ENCODE results near the gene WNK2. TPM values are rescaled to one million over a fixed set of nuclear protein-coding genes. Genes with fewer than 3 reads are reported as not detected.

Gene WNK2
- total RNA-seq, 1 donor from 2014 or later, result 6.2 TPM

DNA sequence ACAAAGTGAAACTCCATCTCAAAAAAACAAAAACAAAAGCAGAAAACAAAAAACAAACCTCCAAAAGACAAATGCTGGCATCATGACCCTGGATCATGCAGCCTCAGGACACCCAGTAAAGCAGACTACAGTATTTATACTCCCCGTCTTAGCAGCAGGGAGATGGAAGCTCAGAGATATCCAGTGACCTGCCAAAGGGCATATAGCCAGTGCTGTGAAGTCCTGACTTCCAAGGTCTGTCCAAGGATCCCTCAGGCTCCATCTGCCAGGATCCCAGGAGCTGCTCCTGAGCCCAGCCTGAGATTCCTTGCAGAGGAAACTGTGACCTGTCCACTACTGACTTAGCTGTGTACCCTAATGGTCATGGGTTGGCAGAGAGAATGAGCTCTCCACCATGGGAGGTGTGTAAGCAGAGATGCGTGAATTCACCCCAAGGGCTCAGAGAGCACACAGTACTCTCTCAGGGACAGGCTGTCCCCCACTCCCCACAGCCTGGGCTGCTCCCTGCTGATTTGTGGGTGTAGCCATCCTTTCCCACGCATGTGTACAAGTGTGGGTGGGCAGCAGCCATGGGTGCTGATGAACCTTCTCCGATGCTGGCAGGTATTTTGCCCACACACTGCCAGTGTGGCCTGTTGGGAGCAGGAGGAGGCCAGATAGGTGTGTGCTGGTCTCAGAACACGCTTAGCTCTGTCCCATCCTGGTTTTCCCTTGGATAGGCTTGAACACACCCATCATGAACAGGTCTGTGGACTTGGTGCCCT, 2.1 kb upstream of the WNK2 start:
- Histone ChIP-seq H3K4me2 (no peak overlapping the region), H3K4me3 (no peak overlapping the region), H3K27me3 (peaks cover 53% of the 10 kb centered on the region), H3K36me3 (no peaks in the 10 kb centered on the region), H3K9me3 (ENCODE audit: low read depth) (no peaks in the 10 kb centered on the region), H3F3A (ENCODE audit: low read depth) (no peaks in the 10 kb centered on the region), H3K4me1 (peaks cover 11% of the 10 kb centered on the region), H4K20me1 (ENCODE audit: low read depth) (peaks cover 17% of the 10 kb centered on the region), H2AFZ (replicated peaks) (no peak overlapping the region), H3K9ac (no peak overlapping the region), H3K79me2 (ENCODE audit: low read depth) (no peaks in the 10 kb centered on the region), H3K27ac (no peak overlapping the region)
- TF ChIP-seq EZH2phosphoT487 (IDR thresholded peaks at IDR 0.05) (no peak), EZH2 (IDR thresholded peaks at IDR 0.05) (no peak)
- TF ChIP-seq, protein P1, sequence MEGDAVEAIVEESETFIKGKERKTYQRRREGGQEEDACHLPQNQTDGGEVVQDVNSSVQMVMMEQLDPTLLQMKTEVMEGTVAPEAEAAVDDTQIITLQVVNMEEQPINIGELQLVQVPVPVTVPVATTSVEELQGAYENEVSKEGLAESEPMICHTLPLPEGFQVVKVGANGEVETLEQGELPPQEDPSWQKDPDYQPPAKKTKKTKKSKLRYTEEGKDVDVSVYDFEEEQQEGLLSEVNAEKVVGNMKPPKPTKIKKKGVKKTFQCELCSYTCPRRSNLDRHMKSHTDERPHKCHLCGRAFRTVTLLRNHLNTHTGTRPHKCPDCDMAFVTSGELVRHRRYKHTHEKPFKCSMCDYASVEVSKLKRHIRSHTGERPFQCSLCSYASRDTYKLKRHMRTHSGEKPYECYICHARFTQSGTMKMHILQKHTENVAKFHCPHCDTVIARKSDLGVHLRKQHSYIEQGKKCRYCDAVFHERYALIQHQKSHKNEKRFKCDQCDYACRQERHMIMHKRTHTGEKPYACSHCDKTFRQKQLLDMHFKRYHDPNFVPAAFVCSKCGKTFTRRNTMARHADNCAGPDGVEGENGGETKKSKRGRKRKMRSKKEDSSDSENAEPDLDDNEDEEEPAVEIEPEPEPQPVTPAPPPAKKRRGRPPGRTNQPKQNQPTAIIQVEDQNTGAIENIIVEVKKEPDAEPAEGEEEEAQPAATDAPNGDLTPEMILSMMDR (IDR thresholded peaks at IDR 0.05), result no peak
- Mint-ChIP-seq H3K36me3 (no peaks in the 10 kb centered on the region), H3K27me3 (ENCODE audit: insufficient read depth, low read depth) (peaks cover 16% of the 10 kb centered on the region), H3K27ac (no peak overlapping the region), H3K9me3 (peaks cover 4% of the 10 kb centered on the region), H3K4me3 (no peak overlapping the region), H3K4me1 (peaks cover 19% of the 10 kb centered on the region)
- DNase-seq (ENCODE audit: low spot score), result no peak

DNA sequence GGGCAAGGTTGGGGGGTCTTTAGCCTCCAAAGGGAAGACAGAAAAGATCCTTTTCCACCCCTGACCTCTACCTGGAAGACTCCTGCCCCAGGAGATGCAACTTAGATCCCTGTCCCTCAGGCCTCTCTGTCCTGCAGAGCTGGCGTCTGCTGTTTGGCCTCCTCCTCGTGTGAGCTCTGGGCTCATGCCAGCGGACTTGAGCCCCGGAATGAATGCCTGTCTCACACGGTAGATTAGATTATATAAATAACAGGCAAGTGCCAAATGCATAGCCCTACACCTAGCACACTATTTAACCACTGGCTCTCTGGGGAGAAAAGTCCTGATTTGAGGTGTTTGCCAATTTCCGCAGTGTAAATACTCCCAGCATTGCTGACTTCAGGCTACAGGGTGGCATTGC, 1.4 kb upstream of the WNK2 start:
- Mint-ChIP-seq H3K36me3 (peaks cover 4% of the 10 kb centered on the region), H3K4me3 (peak overlapping the region; percentile 87), H3K4me1 (peaks cover 27% of the 10 kb centered on the region), H3K9me3 (peaks cover 4% of the 10 kb centered on the region), H3K27me3 (ENCODE audit: insufficient read depth, low read depth) (peaks cover 16% of the 10 kb centered on the region), H3K27ac (no peak overlapping the region)
- no peaks in the 10 kb centered on the region for H3F3A ChIP-seq (ENCODE audit: low read depth)
- no peak overlapping the region for H3K4me3 ChIP-seq
- H3K9ac ChIP-seq, result no peak overlapping the region
- H3K4me2 ChIP-seq, result no peak overlapping the region
- no peak overlapping the region for H3K27ac ChIP-seq
- no peaks in the 10 kb centered on the region for H3K36me3 ChIP-seq
- peaks cover 25% of the 10 kb centered on the region for H4K20me1 ChIP-seq (ENCODE audit: low read depth)
- H3K79me2 ChIP-seq (ENCODE audit: low read depth), result no peaks in the 10 kb centered on the region
- peaks cover 12% of the 10 kb centered on the region for H3K4me1 ChIP-seq
- no peaks in the 10 kb centered on the region for H3K9me3 ChIP-seq (ENCODE audit: low read depth)
- no peak for DNase-seq (ENCODE audit: low spot score)
- H3K27me3 ChIP-seq, result peaks cover 53% of the 10 kb centered on the region
- TF ChIP-seq, protein P1 (IDR thresholded peaks at IDR 0.05), result no peak
- TF ChIP-seq EZH2phosphoT487 (IDR thresholded peaks at IDR 0.05), result no peak
- TF ChIP-seq EZH2 (IDR thresholded peaks at IDR 0.05), result no peak
- H2AFZ ChIP-seq (replicated peaks), result no peak overlapping the region

DNA sequence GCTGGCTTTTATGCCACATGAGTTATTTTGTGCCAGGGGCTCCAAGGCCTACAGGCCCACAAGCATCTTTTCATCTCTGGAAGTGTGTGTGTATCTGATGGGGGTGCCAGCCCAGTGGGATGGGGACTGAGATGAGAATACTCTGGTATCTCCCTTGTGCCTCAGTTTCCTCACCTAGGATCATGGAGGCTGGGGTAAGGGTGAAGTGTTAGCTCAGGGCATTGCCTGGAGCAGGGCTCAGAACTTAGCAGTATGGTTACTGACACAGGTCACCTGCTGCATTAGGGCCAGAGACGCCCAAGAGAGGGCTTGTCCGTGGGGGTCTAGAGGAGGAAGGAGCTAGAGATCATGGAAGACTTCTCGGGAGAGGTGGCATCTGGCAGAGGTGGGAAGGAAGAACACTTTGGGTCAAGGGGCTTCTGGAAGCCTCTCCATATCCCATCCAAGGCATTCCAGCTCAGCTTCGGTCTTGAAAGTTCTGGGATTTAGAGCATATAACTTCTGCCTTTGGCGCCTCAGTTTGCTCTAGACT, 742 bp upstream of the WNK2 start:
- H3K79me2 ChIP-seq (ENCODE audit: low read depth), result no peaks in the 10 kb centered on the region
- Mint-ChIP-seq H3K4me1 (peaks cover 31% of the 10 kb centered on the region), H3K36me3 (peaks cover 6% of the 10 kb centered on the region), H3K27me3 (ENCODE audit: insufficient read depth, low read depth) (peaks cover 16% of the 10 kb centered on the region), H3K9me3 (peaks cover 4% of the 10 kb centered on the region), H3K4me3 (peak overlapping the region; percentile 87), H3K27ac (peak overlapping the region; percentile 66)
- TF ChIP-seq EZH2 (IDR thresholded peaks at IDR 0.05) (no peak), EZH2phosphoT487 (IDR thresholded peaks at IDR 0.05) (no peak)
- TF ChIP-seq, protein P1 (IDR thresholded peaks at IDR 0.05), result no peak
- no peaks in the 10 kb centered on the region for H3F3A ChIP-seq (ENCODE audit: low read depth)
- H3K4me3 ChIP-seq, result peak overlapping the region; percentile 69
- no peak for DNase-seq (ENCODE audit: low spot score)
- no peak overlapping the region for H3K27ac ChIP-seq
- peaks cover 31% of the 10 kb centered on the region for H4K20me1 ChIP-seq (ENCODE audit: low read depth)
- peaks cover 53% of the 10 kb centered on the region for H3K27me3 ChIP-seq
- peaks cover 12% of the 10 kb centered on the region for H3K4me1 ChIP-seq
- H3K9me3 ChIP-seq (ENCODE audit: low read depth), result no peaks in the 10 kb centered on the region
- peak overlapping the region; percentile 98 for H3K4me2 ChIP-seq
- H3K36me3 ChIP-seq, result no peaks in the 10 kb centered on the region
- no peak overlapping the region for H3K9ac ChIP-seq
- H2AFZ ChIP-seq (replicated peaks), result peak overlapping the region; percentile 93

Data from neural progenitor cell (in vitro differentiated cells).